ENCODE measurements around the gene ZBED4.

Gene ZBED4

DNA sequence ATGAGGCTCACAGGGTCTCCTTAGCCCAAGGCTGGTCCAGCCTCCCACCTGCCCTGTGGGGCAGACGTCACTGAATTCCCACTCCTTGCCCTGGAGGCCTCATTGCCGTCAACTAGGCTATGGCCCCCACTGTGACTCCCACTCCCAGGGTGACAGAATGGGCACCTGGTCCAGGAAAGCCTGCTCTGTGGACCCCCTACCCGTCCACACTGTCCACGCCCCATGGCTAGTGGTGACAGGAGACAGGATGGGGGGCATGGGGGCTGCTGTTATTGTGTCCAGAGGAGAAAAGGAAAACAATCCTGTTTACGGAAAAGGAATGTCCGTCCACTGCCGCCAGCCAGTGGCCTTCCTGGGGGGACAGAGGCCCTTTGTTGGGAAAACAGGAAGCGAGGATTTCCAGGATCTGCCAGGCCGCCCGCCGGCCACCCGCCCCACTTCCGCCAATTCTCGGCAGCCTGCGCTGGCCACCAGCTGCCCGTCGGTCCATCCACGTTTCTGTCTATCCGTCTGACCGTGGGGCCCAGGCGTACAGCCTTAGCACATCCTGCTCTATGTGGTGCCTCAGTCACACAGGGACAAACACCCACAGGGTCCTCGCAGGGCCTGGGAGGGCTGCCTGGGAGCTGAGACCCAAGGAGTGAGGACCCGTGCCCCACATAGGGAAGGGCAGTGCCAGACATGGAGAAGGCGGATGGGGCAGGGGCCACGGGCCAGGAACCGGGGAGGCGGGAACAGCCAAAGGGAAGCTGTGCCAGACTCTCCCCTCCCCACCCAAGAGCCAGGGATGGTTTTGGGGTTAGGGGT, 84.3 kb downstream of the ZBED4 start:
- DNase-seq (ENCODE audit: low read depth), result no peak

DNA sequence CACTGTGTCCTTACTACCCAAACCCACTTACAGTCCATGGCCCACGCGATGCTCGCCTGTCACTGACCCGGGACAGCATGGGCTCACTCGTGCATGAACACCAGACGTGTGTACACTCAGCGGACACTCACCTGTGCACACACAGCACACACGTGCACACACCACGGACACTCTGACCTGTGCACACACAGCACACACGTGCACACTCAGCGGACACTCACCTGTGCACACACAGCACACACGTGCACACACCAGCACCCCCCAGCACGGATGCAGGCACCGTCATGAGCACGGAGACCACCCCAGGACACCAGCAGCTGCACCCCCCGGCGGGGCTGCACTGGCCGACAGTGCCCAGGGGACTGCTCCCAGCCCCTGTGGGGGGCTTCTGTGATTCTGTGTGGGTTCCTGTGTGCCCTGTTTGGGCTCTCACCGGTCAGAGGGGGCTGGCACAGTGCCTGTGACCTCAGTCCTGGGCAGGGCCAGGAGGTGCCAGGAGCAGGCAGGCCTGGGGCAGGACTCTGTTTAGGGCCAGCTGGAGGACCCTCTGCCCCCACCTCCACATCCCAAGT, 85.0 kb downstream of the ZBED4 start:
- no peak for DNase-seq (ENCODE audit: low read depth)

Data from stimulated activated CD8-positive, alpha-beta memory T cell treated with anti-CD3 and anti-CD28 coated beads, Interleukin-12 subunit alpha, Interleukin-12 subunit beta, amount 100 ng/mL, for 4 hours (primary cell).